Measurements from ENCODE around the gene LDB1.
A peak's percentile ranks its signal among the peaks of the same experiment; 100 is the strongest.

Gene LDB1

DNA sequence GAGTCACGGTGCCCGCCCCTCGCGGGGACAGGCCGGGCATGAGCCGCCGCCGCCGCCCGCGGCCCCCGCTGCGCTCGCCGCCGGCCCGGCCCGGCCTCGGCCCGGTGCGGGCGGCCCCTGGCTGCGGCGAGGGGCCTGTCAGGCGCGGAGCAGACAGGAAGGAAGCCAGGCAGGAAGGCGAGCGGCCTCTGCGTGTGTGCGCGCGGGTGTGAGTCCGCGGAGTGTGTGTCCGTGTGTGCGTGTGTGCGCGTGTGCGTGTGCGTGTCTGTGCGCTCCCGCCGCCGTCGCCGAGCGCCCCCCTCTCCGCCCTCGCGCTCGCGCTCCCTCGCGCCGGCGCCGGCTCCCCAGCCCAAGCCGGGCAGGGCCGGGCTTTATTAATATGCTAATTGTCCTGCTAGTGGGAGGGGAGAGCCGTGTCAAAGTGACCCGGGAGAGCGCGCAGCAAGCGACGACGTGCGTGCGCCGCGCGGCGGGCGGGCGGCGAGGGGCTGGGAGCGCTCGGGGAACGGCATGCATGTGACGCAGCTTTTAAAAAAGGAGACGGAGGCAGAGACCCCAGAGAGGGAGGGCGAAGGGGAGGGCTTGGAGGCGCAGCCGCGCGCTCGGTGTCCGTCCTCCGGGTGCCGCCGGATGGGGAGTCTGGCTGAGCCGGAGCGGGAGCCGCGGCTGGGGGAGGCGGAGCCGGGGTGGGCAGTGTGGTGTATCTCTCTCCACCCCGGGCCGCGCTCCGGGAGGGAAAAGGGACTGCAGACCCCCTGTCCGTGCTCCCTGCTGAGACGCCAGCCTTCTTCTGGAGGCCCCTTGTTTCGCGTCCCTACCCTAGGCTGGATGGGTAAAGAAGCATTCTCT is at the start of gene LDB1:
TSS of gene LDB1 (minus strand) at position 227 of the 849 bp plus-strand sequence. CDS start 258 bp downstream, outside the sequence.
- DNase-seq (ENCODE audit: insufficient read length, low spot score) (peak; percentile 75), FAIRE-seq (peak; percentile 85)

- no peak for FAIRE-seq
These were observed 47.7 kb upstream of the LDB1 start for GRCh38 chr10:102167861-102168260.

GRCh38 chr10:102163342-102163989 is 43.3 kb upstream of the LDB1 start:
- no peak for FAIRE-seq
- no peak for DNase-seq (ENCODE audit: insufficient read length, low spot score)

More at GRCh38 chr10:102167861-102168260, 47.7 kb upstream of the LDB1 start:
- no peak for DNase-seq (ENCODE audit: insufficient read length, low spot score)

DNA sequence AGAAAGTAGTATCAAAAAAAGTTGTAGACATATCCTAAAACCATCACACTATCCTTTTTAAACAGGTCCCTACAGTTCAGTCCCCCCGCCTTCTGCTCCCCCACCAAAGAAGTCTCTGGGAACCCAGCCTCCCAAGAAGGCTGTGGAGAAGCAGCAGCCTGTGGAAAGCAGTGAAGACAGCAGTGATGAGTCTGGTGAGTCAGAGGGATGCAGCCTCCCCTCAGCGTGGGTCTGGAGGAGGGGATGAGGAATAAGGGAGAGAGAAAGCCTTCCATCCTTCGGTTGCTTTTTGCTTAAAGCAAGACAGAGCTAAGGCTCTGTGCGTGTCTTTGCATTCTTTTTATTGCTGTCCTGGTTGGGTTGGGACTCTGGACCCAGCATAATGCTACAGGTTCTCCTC is 39.7 kb upstream of the LDB1 start:
- FAIRE-seq (no peak), DNase-seq (ENCODE audit: insufficient read length, low spot score) (no peak)

DNA sequence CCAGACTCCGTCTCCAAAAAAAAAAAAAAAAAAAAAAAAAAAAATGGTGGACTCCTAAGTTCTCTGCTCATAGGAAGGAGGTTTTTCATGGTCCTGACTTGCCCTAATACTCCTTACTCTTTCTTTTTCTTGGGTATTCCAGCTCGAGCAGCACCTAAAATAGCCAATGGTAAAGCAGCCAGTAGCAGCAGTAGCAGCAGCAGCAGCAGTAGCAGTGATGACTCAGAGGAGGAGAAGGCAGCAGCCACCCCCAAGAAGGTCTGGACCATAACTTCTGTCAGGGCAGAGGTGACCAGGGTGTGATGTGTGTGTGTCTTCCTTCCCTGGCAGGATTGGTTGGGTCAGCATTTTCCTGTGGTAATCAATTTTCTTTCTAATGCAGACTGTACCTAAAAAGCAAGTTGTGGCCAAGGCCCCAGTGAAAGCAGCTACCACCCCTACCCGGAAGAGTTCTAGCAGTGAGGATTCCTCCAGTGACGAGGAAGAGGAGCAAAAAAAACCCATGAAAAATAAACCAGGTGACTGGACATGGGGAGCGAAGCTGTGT is 39.0 kb upstream of the LDB1 start:
- FAIRE-seq: no peak

DNA sequence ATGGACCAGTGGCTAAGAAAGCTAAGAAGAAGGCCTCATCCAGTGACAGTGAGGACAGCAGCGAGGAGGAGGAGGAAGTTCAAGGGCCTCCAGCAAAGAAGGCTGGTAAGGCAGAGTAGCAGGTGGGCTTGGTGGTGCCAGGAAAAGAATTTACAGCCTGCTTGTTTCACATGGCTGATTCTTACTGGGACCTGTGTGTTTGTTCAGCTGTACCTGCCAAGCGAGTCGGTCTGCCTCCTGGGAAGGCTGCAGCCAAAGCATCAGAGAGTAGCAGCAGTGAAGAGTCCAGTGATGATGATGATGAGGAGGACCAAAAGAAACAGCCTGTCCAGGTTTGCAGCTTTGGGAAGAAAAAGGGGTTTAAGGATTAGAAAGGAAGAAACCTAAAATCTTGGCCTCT is 37.1 kb upstream of the LDB1 start:
- FAIRE-seq: no peak
- DNase-seq (ENCODE audit: insufficient read length, low spot score): no peak

More for the DNA sequence above, 39.0 kb upstream of the LDB1 start:
- no peak for DNase-seq (ENCODE audit: insufficient read length, low spot score)

- FAIRE-seq: no peak
- no peak for DNase-seq (ENCODE audit: insufficient read length, low spot score)
These were observed 34.4 kb upstream of the LDB1 start for GRCh38 chr10:102154466-102155116.

GRCh38 chr10:102153093-102153620 is 33.0 kb upstream of the LDB1 start:
- DNase-seq (ENCODE audit: insufficient read length, low spot score): no peak
- FAIRE-seq: no peak

DNA sequence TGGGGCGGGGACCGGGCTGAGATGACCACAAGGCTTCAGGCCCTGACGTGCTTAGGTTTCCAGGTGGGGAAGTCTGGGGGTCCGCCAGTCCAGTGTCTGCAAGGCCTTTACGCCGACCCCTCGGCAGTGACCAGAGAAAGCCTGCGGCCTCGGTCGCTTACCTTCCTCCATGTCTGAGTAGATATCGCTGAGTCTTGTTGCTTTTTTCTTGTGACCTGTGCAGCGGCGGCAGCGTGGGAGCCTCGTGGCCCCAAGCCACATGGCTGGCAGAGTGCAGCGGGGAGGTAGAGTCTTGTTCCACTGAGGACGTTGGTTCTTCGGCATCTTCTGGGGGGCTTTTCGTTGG is 32.4 kb upstream of the LDB1 start:
- FAIRE-seq (no peak), DNase-seq (ENCODE audit: insufficient read length, low spot score) (no peak)

DNA sequence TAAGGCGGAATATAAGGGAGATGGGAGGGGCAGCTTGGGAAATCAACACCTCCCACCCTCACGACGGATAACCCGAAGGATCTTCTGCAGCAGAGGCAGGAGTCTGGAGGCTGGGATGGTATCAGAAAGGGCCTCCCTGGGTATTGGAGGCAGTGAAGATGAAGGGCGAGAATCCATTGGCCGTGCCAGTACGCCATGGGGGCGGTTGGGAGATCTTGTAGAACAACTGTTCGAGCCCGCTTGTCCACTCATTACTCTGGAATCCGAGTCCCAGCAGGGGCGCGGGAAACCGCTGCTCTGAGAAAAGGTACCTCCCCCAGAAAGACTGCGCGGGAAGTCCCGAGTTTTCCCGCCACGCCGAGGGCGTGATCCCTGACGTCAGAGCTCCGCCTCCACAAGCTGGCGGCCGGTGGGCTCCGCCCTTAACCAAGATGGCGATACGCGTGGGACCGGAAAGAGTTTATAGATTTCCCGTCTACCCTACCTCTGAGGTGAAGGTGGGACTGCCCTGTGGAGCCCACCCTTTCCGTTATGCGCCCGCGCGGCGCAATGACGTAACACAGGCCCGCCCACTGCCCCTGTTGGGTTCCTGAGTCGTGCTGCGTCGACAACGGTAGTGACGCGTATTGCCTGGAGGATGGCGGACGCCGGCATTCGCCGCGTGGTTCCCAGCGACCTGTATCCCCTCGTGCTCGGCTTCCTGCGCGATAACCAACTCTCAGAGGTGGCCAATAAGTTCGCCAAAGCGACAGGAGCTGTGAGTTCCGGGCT is 31.8 kb upstream of the LDB1 start, which contains the start of gene NOLC1:
TSS of gene NOLC1 (plus strand) at position 616 of the 771 bp plus-strand sequence. CDS start at position 638, 22 bp downstream.
- FAIRE-seq: peak; percentile 98
- peak; percentile 98 for DNase-seq (ENCODE audit: insufficient read length, low spot score)

GRCh38 chr10:102150970-102151773 is 31.0 kb upstream of the LDB1 start:
- FAIRE-seq (no peak), DNase-seq (ENCODE audit: insufficient read length, low spot score) (peak; percentile 23)

DNA sequence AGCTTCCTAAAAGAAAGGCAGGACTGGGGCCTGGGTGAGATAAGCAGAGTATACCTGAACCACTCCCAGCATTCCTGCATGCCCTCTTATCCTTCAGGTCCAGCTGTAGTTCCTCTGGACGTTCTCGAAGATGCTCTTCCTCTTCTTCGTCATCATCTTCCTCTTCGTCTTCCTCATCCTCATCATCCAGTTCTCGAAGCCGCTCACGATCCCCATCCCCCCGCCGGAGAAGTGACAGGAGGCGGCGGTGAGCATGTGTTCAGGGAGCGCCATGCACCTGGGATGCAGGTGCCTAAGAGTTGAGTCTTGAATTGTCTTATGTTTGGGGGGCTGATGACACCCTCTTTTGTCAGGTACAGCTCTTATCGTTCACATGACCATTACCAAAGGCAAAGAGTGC is 28.1 kb upstream of the LDB1 start:
- no peak for FAIRE-seq
- no peak for DNase-seq (ENCODE audit: insufficient read length, low spot score)

- FAIRE-seq (no peak), DNase-seq (ENCODE audit: insufficient read length, low spot score) (no peak)
These were observed 27.4 kb upstream of the LDB1 start for GRCh38 chr10:102147561-102147960.

- DNase-seq (ENCODE audit: insufficient read length, low spot score) (no peak), FAIRE-seq (no peak)
These were observed 26.8 kb upstream of the LDB1 start for GRCh38 chr10:102146971-102147428.

- FAIRE-seq (no peak), DNase-seq (ENCODE audit: insufficient read length, low spot score) (no peak)
These were observed 21.5 kb upstream of the LDB1 start for GRCh38 chr10:102141583-102142107.

GRCh38 chr10:102140913-102141540 is 20.9 kb upstream of the LDB1 start:
- FAIRE-seq (no peak), DNase-seq (ENCODE audit: insufficient read length, low spot score) (no peak)

DNA sequence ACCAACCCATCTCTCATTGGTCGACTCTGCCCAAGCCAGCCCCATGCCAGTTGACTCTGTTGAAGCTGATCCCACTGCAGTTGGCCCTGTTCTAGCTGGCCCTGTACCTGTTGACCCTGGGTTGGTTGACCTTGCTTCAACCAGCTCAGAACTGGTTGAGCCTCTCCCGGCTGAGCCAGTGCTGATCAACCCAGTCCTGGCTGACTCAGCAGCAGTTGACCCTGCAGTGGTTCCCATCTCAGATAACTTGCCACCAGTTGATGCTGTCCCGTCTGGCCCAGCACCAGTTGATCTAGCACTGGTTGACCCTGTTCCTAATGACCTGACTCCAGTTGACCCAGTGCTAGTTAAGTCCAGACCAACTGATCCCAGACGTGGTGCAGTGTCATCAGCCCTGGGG is 20.1 kb upstream of the LDB1 start:
- FAIRE-seq (no peak), DNase-seq (ENCODE audit: insufficient read length, low spot score) (no peak)

- DNase-seq (ENCODE audit: insufficient read length, low spot score) (no peak), FAIRE-seq (no peak)
These were observed 19.3 kb upstream of the LDB1 start for GRCh38 chr10:102139281-102140110.
